ENCODE data around the gene TMEM132C.

DNA sequence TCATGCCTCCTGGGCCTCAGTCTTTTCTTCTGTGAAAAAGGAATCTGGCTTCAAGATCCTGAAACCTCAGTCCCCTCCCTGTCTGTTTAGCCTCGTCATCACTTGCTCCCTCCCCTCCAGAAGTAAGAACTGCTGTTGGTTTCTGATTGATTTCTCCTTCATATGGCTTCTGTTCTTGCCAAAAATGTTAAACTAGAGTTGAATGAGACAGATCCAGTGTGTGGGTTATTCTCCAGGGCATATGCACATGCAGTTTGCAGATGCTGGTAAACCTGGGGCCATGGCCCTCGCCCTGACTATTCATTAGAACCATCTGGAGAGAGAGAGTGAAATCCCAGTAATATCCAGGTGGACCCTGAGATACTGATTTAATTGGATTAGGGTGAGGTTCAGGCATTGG lies 175.1 kb downstream of the TMEM132C start:
- TF ChIP-seq, protein P1, sequence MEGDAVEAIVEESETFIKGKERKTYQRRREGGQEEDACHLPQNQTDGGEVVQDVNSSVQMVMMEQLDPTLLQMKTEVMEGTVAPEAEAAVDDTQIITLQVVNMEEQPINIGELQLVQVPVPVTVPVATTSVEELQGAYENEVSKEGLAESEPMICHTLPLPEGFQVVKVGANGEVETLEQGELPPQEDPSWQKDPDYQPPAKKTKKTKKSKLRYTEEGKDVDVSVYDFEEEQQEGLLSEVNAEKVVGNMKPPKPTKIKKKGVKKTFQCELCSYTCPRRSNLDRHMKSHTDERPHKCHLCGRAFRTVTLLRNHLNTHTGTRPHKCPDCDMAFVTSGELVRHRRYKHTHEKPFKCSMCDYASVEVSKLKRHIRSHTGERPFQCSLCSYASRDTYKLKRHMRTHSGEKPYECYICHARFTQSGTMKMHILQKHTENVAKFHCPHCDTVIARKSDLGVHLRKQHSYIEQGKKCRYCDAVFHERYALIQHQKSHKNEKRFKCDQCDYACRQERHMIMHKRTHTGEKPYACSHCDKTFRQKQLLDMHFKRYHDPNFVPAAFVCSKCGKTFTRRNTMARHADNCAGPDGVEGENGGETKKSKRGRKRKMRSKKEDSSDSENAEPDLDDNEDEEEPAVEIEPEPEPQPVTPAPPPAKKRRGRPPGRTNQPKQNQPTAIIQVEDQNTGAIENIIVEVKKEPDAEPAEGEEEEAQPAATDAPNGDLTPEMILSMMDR (IDR thresholded peaks at IDR 0.05) = no peak
- no peak for TF ChIP-seq EZH2phosphoT487 (IDR thresholded peaks at IDR 0.05)
- TF ChIP-seq EZH2 (IDR thresholded peaks at IDR 0.05) = no peak
